PC-3 (cell line): ENCODE measurements around the gene CORIN.

Source experiments
- CTCF ChIP-seq: fragments of 300-600 bp; sonication (generic); conservative IDR thresholded peaks from 2 replicates; pipeline ENCODE4 v1.5.1; 2017; ENCODE audit warnings: antibody characterized with exemption, low read depth, mild to moderate bottlenecking, low read length
- EZH2 ChIP-seq: fragments of 300-600 bp; sonication (generic); IDR thresholded peaks from one replicate; pipeline ENCODE4 v1.6.1; 2017; ENCODE audit warnings: antibody characterized with exemption, mild to moderate bottlenecking, low read length; ENCODE audit not compliant: unreplicated experiment

DNA sequence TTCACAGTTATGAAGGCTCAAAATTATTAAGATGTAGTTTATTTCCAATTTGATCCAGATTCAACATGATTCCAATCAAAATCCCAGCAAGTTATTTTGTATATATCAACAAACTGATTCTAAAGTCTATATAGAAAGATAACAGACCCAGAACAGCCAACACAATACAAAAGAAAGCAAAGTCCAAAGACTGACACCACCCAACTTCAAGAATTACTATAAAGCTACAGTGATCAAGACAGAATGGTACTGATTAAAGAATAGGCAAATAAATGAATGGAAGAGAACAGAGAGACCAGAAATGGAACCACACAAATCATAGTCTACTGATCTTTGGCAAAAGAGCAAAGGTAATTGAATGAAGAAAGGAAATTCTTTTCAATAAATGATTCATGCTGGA is 41.6 kb upstream of the CORIN start:
- TF ChIP-seq CTCF: no peak
- no peak for TF ChIP-seq EZH2
